Fibroblast of the conjunctiva (primary cell): ENCODE results near the gene CD276.

Experiments
- DNase-seq: peaks from one replicate; pipeline ENCODE4 v3.0.0-alpha.2; 2010; ENCODE audit warnings: low read depth

Gene CD276

GRCh38 chr15:73747847-73748590, 63.8 kb downstream of the CD276 start:
- DNase-seq, result no peak

GRCh38 chr15:73748730-73749129, 64.5 kb downstream of the CD276 start:
- DNase-seq, result no peak

DNA sequence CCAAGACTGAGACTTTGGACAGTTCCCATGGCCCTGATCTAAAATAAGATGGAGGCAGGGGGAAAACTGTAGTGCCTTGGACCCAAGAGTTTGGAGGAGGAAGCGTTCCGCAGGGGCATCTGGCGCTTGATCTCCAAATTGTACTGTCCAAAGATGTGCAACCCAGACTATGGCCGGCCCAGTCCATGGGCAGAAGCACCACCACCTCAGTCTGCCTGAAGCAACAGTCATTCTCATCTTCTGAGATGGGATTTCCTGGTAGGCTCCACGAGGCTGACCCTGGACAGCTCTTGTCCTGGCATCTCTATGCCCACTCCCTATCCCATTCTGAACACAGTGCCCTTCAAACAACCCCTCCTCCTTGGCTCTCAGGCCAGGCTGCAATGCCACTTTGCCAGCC, 65.3 kb downstream of the CD276 start:
- no peak for DNase-seq

- DNase-seq, result no peak
Observed at GRCh38 chr15:73749971-73750370, 65.8 kb downstream of the CD276 start.

GRCh38 chr15:73750438-73750837, 66.3 kb downstream of the CD276 start:
- no peak for DNase-seq

- no peak for DNase-seq
Observed at GRCh38 chr15:73750951-73751350, 66.8 kb downstream of the CD276 start.

DNA sequence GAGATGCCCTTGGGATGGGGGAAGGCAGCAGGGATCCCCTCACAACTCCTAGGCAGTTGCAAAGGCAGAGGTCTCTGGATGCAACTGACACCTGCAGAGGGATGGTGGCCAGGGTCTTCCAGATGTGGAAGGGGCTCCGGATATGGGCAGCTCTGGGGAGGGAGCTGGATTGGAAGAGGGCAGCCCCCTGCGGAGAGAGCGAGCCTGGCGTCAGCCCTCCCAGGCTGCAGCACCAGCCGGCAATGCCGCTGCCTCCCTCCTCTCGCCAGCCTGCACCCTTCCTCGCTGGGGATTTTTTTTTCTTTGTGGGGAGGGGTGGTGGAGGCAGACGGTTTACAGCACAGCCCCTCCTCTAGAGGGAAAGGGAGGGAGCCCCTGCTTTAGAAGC, 67.3 kb downstream of the CD276 start:
- DNase-seq, result no peak

DNA sequence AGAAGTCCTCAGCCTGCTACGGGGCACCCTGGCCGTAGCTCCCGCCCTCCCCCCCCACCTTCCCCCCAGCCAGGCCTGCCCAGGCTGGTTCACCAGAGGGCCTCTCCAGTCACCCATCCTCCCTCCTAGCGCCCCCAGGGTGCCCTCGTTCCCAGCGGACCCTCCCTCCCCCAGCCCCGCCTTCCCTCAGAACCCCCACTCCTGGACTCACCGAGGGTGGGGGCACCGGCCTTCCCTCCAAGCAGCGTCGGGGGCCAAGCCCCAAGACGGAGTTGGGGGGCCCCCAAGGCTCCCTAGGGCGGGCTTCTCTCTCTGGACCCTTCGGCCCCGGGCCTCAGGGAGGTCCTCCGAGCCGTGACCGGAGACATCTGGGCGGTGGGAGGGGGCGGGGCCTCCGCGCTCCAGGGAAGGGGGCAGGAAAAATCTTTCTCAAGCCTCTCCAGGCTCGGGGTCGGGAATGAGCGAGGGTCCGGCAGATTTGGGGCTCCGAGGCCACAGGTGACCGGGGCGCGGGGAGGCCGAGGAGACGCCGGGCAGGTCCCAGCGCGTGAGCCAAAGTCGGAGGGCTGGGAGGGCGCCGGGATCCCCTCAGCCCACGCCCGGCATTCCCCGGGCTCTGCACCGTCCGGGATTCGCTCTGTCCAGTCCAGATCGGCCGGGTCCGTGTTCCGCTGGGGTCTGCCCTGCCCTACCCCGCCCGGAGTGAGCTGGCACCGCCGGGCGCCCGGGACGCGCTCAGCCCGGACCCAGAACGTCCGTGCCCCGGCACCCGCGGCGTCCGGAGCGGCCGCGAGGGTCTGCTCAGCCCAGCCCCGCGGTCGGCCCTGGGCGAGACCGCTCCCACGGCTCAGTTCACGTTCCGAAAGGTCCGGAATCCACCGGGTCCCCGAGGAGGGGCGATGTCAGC, 68.0 kb downstream of the CD276 start:
- DNase-seq, result no peak

GRCh38 chr15:73752806-73753193, 68.6 kb downstream of the CD276 start:
- no peak for DNase-seq

DNA sequence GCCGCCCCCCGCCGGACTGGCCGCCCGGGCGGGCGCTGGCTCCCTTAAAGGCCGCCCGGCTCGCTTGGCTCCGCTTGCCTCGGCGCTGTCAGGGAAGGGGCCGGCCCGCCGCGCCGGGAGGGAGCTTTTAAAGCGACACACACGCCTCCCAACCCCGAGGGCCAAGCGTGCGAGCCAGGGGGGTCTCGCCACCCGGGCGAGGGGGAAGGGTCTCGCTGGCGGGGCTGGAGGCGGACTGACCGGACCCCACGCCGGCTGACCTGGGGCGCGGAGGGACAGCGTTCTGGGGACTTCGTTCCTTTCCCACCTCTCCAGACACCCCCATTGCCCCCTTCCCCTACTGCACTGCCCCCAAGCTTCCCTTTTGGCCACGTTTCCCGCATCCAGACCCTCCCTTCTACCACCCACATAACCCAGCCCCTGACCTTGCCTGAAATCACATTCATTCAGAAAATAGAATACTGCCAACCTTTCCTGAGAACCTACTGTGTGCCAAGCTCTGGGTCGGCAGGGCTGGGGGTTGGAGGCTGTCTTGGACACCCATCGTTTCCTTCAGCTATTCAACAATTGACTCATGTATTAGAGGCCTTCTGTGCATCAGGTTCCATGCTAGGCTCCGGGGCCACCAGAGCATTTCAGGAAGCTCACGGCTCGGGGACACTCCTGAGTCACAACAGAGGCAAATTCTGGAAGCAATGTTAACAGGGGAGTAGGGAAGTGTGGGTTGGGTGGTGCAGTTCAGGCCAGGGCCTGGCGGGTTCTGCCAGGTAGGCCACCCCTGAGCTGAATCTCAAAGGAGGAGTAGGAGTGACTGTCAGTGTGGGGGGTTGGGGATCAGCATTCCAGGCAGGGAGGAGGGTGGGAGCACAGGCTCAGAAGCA, 69.3 kb downstream of the CD276 start, which contains the start of gene INSYN1:
Gene INSYN1, minus strand, starts transcription at position 102 of the 881 bp plus-strand sequence. CDS start 2,221 bp downstream, outside the sequence.
- no peak for DNase-seq

GRCh38 chr15:73754461-73754860, 70.3 kb downstream of the CD276 start:
- DNase-seq, result no peak

- DNase-seq, result no peak
Observed at GRCh38 chr15:73755481-73755880, 71.3 kb downstream of the CD276 start.

DNA sequence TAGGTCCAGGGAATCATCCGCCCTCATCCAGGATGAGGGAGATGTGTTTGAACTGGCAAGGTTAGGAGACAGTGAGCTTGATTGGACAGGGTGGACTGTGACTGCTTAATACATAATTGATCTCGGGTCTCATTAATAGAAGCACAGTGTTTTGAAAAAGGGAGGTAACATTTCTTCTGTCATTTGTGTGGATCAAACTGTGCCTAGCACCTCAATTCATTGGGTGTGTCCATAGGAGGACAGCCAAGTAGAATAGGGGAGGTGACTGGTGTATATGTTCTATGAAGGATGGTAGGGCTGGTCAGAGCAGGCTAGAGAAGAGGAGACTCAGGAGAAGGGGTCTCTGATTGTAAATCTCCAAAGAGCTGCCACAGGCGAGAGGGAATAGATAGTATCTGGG, 71.8 kb downstream of the CD276 start:
- no peak for DNase-seq

GRCh38 chr15:73756390-73756789, 72.2 kb downstream of the CD276 start:
- DNase-seq, result no peak

DNA sequence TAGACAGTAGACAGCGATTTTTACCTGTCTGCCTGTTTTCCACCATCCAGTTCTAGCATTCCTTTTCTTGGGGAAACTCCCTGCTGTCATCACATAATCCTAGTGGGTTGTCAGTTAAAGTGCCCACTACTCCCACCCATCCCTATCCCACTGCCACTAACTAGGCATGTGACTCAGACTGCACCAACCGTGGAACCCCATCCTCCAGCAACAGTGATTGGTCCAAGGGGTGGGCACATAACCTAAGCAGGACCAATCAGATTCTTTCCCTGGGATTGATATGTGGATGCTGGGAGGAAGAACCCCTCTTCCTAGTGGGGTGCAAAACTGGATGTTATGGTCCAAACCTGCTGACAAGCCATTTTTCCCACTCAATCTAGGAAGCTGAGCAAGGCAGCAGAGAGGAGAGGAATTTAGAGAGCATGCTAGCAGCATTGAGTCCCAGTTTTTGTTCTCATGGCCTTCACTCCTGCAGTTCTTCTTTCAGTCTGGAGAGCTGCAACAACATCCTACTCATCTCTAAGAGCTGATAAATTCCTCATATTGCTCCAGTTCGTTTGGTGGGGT, 72.8 kb downstream of the CD276 start:
- no peak for DNase-seq

- no peak for DNase-seq
Observed at GRCh38 chr15:73757571-73757970, 73.4 kb downstream of the CD276 start.

- DNase-seq, result no peak
Observed at GRCh38 chr15:73758461-73758860, 74.3 kb downstream of the CD276 start.

GRCh38 chr15:73760330-73761329, 76.4 kb downstream of the CD276 start:
- no peak for DNase-seq

GRCh38 chr15:73763931-73764330, 79.7 kb downstream of the CD276 start:
- no peak for DNase-seq
